ENCODE data around the gene ZNF33A. TPM values are rescaled to one million over a fixed set of nuclear protein-coding genes. Genes with fewer than 3 reads are reported as not detected.

ZNF33A gene
- total RNA-seq: 9.2 and 13.4 TPM in 2 replicates

GRCh38 chr10:38010119-38010903 lies at the start of gene ZNF33A:
Gene ZNF33A, plus strand, starts transcription at chr10:38010675. Its CDS starts 1,667 bp downstream, at chr10:38012342.

DNA sequence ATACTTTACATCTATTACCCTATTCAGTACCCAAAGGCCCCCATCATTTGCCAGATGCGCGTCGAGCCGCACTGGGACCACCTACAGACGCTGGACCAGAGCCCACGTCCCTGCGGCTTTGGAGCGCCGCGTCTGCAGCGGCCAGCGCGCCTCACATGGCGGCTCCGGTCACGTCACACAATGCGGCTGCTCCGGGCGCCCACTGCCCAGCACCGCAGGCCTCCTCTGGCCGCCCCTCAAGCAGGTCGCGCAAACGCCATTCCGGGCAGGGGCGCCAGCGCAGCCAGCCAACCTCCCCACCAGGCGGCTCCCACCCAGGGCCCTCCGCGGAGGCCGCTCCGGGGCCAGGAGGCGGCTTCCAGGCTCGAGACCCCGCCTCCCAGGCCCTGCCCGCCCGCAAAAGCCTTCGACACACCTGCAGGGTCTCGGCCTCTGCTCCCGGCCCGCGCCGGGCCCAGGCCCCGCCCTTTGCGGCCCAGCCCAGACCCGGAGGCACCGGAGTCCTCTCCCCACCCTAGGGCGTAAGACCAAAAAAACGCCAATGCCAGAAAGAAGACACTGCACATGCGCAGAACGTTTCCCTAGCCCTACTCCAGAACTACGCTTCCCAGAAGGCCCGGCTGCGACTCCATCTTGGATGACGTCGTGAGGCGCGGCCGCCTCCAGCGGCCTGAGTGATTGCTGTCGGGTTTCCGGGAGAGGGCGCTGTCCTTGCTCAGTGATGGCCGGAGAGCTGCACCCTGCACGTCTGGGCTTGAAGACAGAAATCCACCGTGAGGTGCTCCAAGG lies 34.2 kb upstream of the ZNF33A start, which contains the start of gene ZNF25:
ZNF25 (minus strand) TSS at position 557 of the 789 bp plus-strand sequence. CDS start 4,925 bp downstream, outside the sequence.

GRCh38 chr10:38094158-38094926 lies 83.9 kb downstream of the ZNF33A start, which contains the start of gene ZNF37A:
Gene ZNF37A, plus strand, starts transcription at chr10:38094337. Its CDS starts 2,281 bp downstream, at chr10:38096618.

Other genes with a start within 250 kb of the ZNF33A start
- gene ZNF248, start 153.1 kb upstream of the ZNF33A start, total RNA-seq: 6.7 and 8.7 TPM in 2 replicates
- gene ZNF25, start 34.0 kb upstream of the ZNF33A start, total RNA-seq: 15.2 and 16.4 TPM in 2 replicates
- 9.9 and 10.7 TPM in 2 replicates for gene ZNF37A, start 83.7 kb downstream of the ZNF33A start, total RNA-seq

Measured in aortic smooth muscle cell (primary cell).